GM12801 (cell line): ENCODE measurements around the gene RASSF8.

ENCODE experiments used
- TF ChIP-seq, protein P1 (sequence below): IDR thresholded peaks from one replicate; pipeline ENCODE4 v1.5.1; 2011; ENCODE audit warnings: control low read depth; ENCODE audit not compliant: insufficient read length; ENCODE audit errors: extremely low read depth

RASSF8 gene

GRCh38 chr12:26030371-26030770 is 71.9 kb downstream of the RASSF8 start:
- TF ChIP-seq, protein P1, sequence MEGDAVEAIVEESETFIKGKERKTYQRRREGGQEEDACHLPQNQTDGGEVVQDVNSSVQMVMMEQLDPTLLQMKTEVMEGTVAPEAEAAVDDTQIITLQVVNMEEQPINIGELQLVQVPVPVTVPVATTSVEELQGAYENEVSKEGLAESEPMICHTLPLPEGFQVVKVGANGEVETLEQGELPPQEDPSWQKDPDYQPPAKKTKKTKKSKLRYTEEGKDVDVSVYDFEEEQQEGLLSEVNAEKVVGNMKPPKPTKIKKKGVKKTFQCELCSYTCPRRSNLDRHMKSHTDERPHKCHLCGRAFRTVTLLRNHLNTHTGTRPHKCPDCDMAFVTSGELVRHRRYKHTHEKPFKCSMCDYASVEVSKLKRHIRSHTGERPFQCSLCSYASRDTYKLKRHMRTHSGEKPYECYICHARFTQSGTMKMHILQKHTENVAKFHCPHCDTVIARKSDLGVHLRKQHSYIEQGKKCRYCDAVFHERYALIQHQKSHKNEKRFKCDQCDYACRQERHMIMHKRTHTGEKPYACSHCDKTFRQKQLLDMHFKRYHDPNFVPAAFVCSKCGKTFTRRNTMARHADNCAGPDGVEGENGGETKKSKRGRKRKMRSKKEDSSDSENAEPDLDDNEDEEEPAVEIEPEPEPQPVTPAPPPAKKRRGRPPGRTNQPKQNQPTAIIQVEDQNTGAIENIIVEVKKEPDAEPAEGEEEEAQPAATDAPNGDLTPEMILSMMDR: no peak

- TF ChIP-seq, protein P1: no peak
Observed at GRCh38 chr12:26031318-26031717, 72.8 kb downstream of the RASSF8 start.

GRCh38 chr12:26031827-26032226 is 73.3 kb downstream of the RASSF8 start:
- TF ChIP-seq, protein P1: no peak

- TF ChIP-seq, protein P1: no peak
Observed at GRCh38 chr12:26032290-26032689, 73.8 kb downstream of the RASSF8 start.

GRCh38 chr12:26032719-26033241 is 74.3 kb downstream of the RASSF8 start:
- TF ChIP-seq, protein P1: no peak

DNA sequence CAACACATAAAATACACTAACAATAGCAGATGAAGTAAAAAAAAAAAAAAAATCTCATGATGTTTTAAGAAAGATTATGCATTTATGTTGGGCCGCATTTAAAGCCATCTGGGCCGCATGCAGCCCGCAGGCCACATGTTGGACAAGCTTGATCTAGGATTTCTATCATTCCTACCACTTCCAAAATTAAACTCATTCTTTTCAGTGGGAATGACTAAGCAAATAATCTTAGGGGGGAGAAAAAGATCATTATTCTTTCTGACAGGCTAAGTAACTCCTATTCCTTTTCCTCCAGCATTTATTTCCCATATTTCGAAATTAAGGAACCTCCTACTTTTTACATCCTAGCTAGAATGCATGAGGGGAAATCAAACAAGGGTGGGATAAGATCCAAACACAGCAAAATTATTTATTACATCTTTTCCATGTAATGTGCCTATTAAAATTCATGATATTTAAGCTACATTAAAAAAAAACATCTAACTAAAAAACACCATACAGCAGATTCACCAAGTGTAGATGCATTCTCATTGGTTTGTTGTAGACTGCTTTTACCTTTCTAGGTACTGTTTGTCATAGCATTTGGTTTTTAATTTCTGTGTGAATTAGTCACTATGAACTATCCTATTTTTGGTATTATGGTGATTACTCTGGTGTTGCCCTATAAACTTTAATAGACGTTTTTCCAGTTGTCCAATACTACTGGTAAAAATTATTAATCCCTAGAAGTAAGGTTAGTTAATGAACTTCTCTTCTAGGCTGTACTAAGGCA is 76.1 kb downstream of the RASSF8 start:
- TF ChIP-seq, protein P1: no peak

DNA sequence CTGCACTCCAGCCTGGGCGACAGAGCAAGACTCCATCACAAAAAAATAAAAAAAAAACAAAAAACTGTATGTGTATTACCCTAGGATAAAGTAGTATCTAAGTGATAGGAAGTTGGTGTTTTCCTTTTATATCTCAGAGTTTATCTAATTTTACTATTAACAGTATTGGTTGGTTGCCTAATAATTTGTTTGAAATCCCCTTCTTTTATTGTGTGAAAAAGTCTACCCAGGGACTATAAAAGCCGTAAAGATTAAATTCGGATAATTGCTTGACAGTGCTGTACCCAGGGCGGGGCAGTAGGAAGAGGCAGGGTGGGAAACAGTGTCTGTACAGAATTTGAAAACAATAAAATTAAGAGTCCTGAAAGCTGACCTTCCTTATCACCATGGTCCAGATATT is 78.4 kb downstream of the RASSF8 start:
- TF ChIP-seq, protein P1: no peak
